MCF 10A (cell line): Measurements from ENCODE around the gene SRPK1. TPM values are rescaled to one million over a fixed set of nuclear protein-coding genes. Genes with fewer than 3 reads are reported as not detected.

Experiments used
- BruUV-seq: library from RNA; stranded (reverse); fragments of 400-500 nt; replicated peaks from 2 replicates; lab custom pipeline; 2021; lab: Mats Ljungman, UMichigan
- CTCF ChIA-PET: fragments of 300-600 bp; sonication (Branson Sonifier 250); formaldehyde crosslinking; extraction: SDS; loops from one replicate; lab custom pipeline; 2021; ENCODE audit warnings: antibody characterized with exemption, inconsistent platforms; lab: Yijun Ruan, JAX
- POLR2A ChIA-PET: fragments of 300-600, 350-650 bp; sonication (Branson Sonifier 250); formaldehyde crosslinking; extraction: SDS; loops from one replicate; lab custom pipeline; 2020; ENCODE audit warnings: antibody characterized with exemption, inconsistent platforms; lab: Yijun Ruan, JAX
- DNase-seq: peaks from one replicate; pipeline ENCODE4 v3.0.0-alpha.2; 2018; ENCODE audit not compliant: unreplicated experiment
- H3K27ac Mint-ChIP-seq: one replicate; pipeline ENCODE4 v1.8.0; 2022; ENCODE audit warnings: mild to moderate bottlenecking, low read depth, mixed read lengths; ENCODE audit not compliant: unreplicated experiment
- H3K27me3 Mint-ChIP-seq: one replicate; pipeline ENCODE4 v1.8.0; 2022; ENCODE audit warnings: mixed read lengths; ENCODE audit not compliant: insufficient read depth, unreplicated experiment
- H3K36me3 Mint-ChIP-seq: one replicate; pipeline ENCODE4 v1.8.0; 2022; ENCODE audit warnings: mild to moderate bottlenecking, moderate library complexity, mixed read lengths; ENCODE audit not compliant: insufficient read depth, unreplicated experiment
- H3K4me1 Mint-ChIP-seq: one replicate; pipeline ENCODE4 v1.8.0; 2022; ENCODE audit warnings: mixed read lengths; ENCODE audit not compliant: insufficient read depth, unreplicated experiment
- H3K4me3 Mint-ChIP-seq: one replicate; pipeline ENCODE4 v1.8.0; 2022; ENCODE audit warnings: mild to moderate bottlenecking, moderate library complexity, mixed read lengths; ENCODE audit not compliant: unreplicated experiment
- H3K9me3 Mint-ChIP-seq: one replicate; pipeline ENCODE4 v1.8.0; 2022; ENCODE audit warnings: mixed read lengths; ENCODE audit not compliant: unreplicated experiment
- CTCF ChIP-seq: fragments of 200-600 bp; IDR thresholded peaks from one replicate; pipeline ENCODE4 v1.8.0; 2022; ENCODE audit warnings: antibody characterized with exemption, mild to moderate bottlenecking; ENCODE audit not compliant: unreplicated experiment
- intact Hi-C: fragments of 100-400 bp; cut with micrococcal nuclease; formaldehyde crosslinking; loops from 2 replicates; pipeline ENCODE4 v1.14.1; 2022
- total RNA-seq: library from RNA; stranded (reverse); gene quantifications from 2 replicates; pipeline ENCODE4 v1.2.3, GENCODE V29; 2022

SRPK1 gene
- total RNA-seq, 1 experiment from 2014 or later, result 83.9 TPM

DNA sequence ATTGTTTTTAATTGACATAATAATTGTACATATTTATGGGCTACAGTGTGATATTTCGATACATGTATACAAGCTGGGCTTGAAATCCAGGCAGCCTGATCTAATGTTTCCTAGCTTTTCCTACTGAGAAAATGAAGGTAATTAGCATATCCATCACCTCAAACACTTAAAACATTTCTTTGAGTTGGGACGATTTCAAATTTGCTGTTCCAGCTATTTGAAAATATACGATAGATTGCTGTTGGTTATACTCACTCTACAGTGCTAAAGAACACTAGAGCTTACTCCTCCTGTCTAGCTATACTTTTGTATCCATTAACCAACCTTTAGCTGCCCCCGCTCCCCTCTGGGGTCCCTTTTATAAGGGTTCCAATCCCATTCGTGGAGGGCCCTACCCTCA is 111.1 kb downstream of the SRPK1 start:
- POLR2A ChIA-PET, result no interaction called here
- no peak for DNase-seq
- Mint-ChIP-seq H3K27ac (no peak overlapping the region), H3K27me3 (peaks cover 13% of the 10 kb centered on the region), H3K4me3 (no peak overlapping the region), H3K4me1 (peaks cover 10% of the 10 kb centered on the region), H3K36me3 (no peaks in the 10 kb centered on the region), H3K9me3 (no peaks in the 10 kb centered on the region)
- intact Hi-C loops, result no loop called here
- no TSS peak for BruUV-seq
- no peak for TF ChIP-seq CTCF
- CTCF ChIA-PET, result interaction anchor here (0.6 kb wide), 1 partner anchor 1083 kb away, joined by 3 read pairs; no protein-coding TSS in a partner anchor

GRCh38 chr6:35808688-35809087 is 112.2 kb downstream of the SRPK1 start:
- Mint-ChIP-seq H3K4me1 (peaks cover 10% of the 10 kb centered on the region), H3K27me3 (peaks cover 13% of the 10 kb centered on the region), H3K27ac (no peak overlapping the region), H3K9me3 (no peaks in the 10 kb centered on the region), H3K4me3 (no peak overlapping the region), H3K36me3 (no peaks in the 10 kb centered on the region)
- intact Hi-C loops, result no loop called here
- BruUV-seq, result no TSS peak
- peak; percentile 53 for DNase-seq
- TF ChIP-seq CTCF, result no peak
- ChIA-PET POLR2A (no interaction called here), CTCF (no interaction called here)

- H3K9me3 Mint-ChIP-seq, result no peaks in the 10 kb centered on the region
- H3K27ac Mint-ChIP-seq, result no peak within 1 kb of the TSS
- no peaks in the 10 kb centered on the region for H3K36me3 Mint-ChIP-seq
- POLR2A ChIA-PET, result no interaction called here
- no peaks in the 10 kb centered on the region for H3K4me1 Mint-ChIP-seq
- H3K4me3 Mint-ChIP-seq, result peak within 1 kb of the TSS; percentile 57
- H3K27me3 Mint-ChIP-seq, result peaks cover 13% of the 10 kb centered on the region
- intact Hi-C loops, result no loop called here
- CTCF ChIA-PET, result interaction anchor here (0.7 kb wide), 1 partner anchor 46 kb away, joined by 3 read pairs; no protein-coding TSS in a partner anchor
- peak; percentile 54 for DNase-seq
- TF ChIP-seq CTCF, result no peak
- BruUV-seq, result no TSS peak
Observed at GRCh38 chr6:35804996-35805736, 115.7 kb downstream of the SRPK1 start, which contains the start of gene LHFPL5. LHFPL5 (plus strand) TSS chr6:35805352; CDS start chr6:35805671, 319 bp downstream.

GRCh38 chr6:35801148-35801547 is 119.8 kb downstream of the SRPK1 start:
- H3K36me3 Mint-ChIP-seq, result no peaks in the 10 kb centered on the region
- POLR2A ChIA-PET, result no interaction called here
- no peaks in the 10 kb centered on the region for H3K4me1 Mint-ChIP-seq
- peaks cover 6% of the 10 kb centered on the region for H3K27me3 Mint-ChIP-seq
- no TSS peak for BruUV-seq
- DNase-seq, result no peak
- TF ChIP-seq CTCF, result no peak
- no peaks in the 10 kb centered on the region for H3K9me3 Mint-ChIP-seq
- CTCF ChIA-PET, result no interaction called here
- H3K4me3 Mint-ChIP-seq, result no peak overlapping the region
- intact Hi-C loops, result no loop called here
- H3K27ac Mint-ChIP-seq, result no peak overlapping the region
